Esophagus muscularis mucosa (tissue), 4 donors: ENCODE measurements around the gene TBC1D22A. TPM values are rescaled to one million over a fixed set of nuclear protein-coding genes. Genes with fewer than 3 reads are reported as not detected.

Experiments used
- DNase-seq: peaks from one replicate; pipeline ENCODE4 v3.0.0-alpha.2; 2017; ENCODE audit errors: extremely low spot score
- H3K27ac ChIP-seq, 4 donors: fragments of 200-600 bp; sonication (generic); replicated peaks in 1 of 4; 1 replicate in 3 of 4; 2 replicates in 1 of 4; pipeline ENCODE4 v1.5.1; 2016 to 2019; ENCODE audit warnings: mild to moderate bottlenecking in 1 of 4
- H3K27me3 ChIP-seq, 4 donors: fragments of 200-600 bp; sonication (generic); one replicate each; pipeline versions ENCODE4 v1.5.1 to v1.6.0; 2016 to 2019
- H3K36me3 ChIP-seq, 4 donors: fragments of 200-600 bp; sonication (generic); one replicate each; pipeline ENCODE4 v1.5.1; 2016 to 2019
- H3K4me1 ChIP-seq, 4 donors: fragments of 200-600 bp; sonication (generic); one replicate each; pipeline ENCODE4 v1.5.1; 2016 to 2019
- H3K4me3 ChIP-seq, 4 donors: fragments of 200-600 bp; sonication (generic); 1 replicate in 2 of 4; 2 replicates in 2 of 4; pipeline ENCODE4 v1.5.1; 2016 to 2019; ENCODE audit warnings: mild to moderate bottlenecking in 4 of 4, moderate library complexity in 1 of 4
- H3K9me3 ChIP-seq, 4 donors: fragments of 200-600 bp; sonication (generic); 1 replicate in 3 of 4; 2 replicates in 1 of 4; pipeline ENCODE4 v1.5.1; 2016 to 2019
- CTCF ChIP-seq, 3 experiments: fragments of 200-600 bp in 2 of 3; fragments of 450-650 bp in 1 of 3; sonication (generic) in 2 of 3; IDR thresholded peaks; one replicate each; pipeline ENCODE4 v1.5.1; 2017 to 2019; ENCODE audit warnings: antibody characterized with exemption in 3 of 3, mild to moderate bottlenecking in 2 of 3, moderate library complexity in 1 of 3
- EP300 ChIP-seq: sonication (generic); formaldehyde crosslinking; IDR thresholded peaks from one replicate; pipeline ENCODE4 v1.6.1; 2017; ENCODE audit warnings: antibody characterized with exemption
- POLR2A ChIP-seq: fragments of 450-650 bp; IDR thresholded peaks from one replicate; pipeline ENCODE4 v1.6.1; 2017; ENCODE audit warnings: antibody characterized with exemption, moderate library complexity, mild to moderate bottlenecking, low read depth
- POLR2AphosphoS5 ChIP-seq, 2 donors: sonication (generic); formaldehyde crosslinking; IDR thresholded peaks; one replicate each; pipeline ENCODE4 v1.6.1; 2017; ENCODE audit warnings: antibody characterized with exemption in 2 of 2
- WGBS: methylation state at CpG from one replicate; pipeline ENCODE4 v1.1.5; 2018; 5-methylcytosine and 5-hydroxymethylcytosine counted together
- intact Hi-C: fragments of 100-400 bp; cut with DNase I; formaldehyde crosslinking; loops from one replicate; pipeline ENCODE4 v1.15.1; 2023
- total RNA-seq, 4 donors: library from RNA; depleted of rRNA; stranded (reverse); fragments of >200 nt; gene quantifications; one replicate each; pipeline versions ENCODE4 v1.1.0 to v1.2.1, GENCODE V29; 2016

TBC1D22A gene
- total RNA-seq, 4 donors from 2014 or later: 15.2 to 20.7 (median 18.8) TPM

DNA sequence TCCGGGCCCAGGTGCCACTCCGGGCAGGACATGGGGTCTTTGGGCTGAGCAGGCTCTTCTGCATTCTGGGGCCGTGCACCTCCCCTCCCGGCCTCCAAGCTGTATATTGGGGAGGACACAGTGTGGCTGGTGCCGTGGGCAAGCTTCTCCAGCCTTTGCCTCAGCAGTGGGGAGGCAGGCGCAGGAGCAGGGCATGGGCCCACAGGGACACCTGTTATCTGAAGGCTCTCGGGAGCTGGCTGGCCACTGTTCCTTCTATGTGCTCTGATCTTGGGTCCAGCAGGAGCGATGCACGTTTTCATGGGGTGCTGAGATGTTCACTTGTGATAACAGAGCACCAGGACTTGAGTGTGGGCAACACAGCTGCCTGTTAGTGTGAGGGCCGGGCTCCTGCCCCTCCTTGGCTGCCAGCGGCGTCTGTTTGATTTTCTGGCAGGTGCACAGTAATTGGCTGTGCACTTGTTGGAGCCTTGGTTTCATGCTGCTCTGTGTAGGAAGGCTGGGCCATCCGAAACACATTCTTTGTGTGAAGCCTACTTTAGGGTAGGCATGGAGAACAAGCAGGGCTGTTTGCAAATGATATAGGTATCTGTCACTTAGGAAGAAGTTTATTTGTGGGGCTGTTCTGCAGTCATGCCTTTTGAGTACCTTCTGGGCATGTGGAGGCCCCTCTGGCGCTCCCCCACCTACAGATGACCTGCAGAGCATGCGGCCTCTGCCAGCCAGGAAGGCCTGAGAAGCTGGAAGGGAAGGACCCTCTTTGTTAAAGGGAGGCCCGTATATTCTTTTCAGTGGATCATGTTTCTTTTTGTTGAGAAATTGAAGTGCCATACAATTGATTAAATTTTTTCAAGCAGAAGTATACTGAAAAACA is 201.5 kb downstream of the TBC1D22A start:
- no peak for TF ChIP-seq POLR2AphosphoS5 (IDR thresholded peaks at IDR 0.05)
- no peak for TF ChIP-seq POLR2A
- no peak for TF ChIP-seq EP300
- no peak for TF ChIP-seq CTCF (IDR thresholded peaks at IDR 0.05)
- 95% methylated on average over 11 of the region's 16 CpGs for WGBS
- Histone ChIP-seq H3K27ac (no peak overlapping the region), H3K9me3 (no peaks in the 10 kb centered on the region), H3K36me3 (peaks cover 0 to 5% (median 0%) of the 10 kb centered on the region in 4 donors), H3K4me1 (no peaks in the 10 kb centered on the region), H3K27me3 (no peaks in the 10 kb centered on the region), H3K4me3 (no peak overlapping the region)
- intact Hi-C loops: no loop called here
- no peak for DNase-seq

GRCh38 chr22:46964773-46965550 is 202.5 kb downstream of the TBC1D22A start:
- WGBS: 87% methylated on average over 31 of the region's 31 CpGs
- Histone ChIP-seq H3K4me3 (no peak overlapping the region), H3K27ac (no peak overlapping the region), H3K9me3 (no peaks in the 10 kb centered on the region), H3K36me3 (peaks cover 0 to 5% (median 0%) of the 10 kb centered on the region in 4 donors), H3K4me1 (no peaks in the 10 kb centered on the region), H3K27me3 (no peaks in the 10 kb centered on the region)
- intact Hi-C loops: no loop called here
- DNase-seq: no peak
- TF ChIP-seq POLR2AphosphoS5 (IDR thresholded peaks at IDR 0.05) (no peak), EP300 (no peak), CTCF (IDR thresholded peaks at IDR 0.05) (no peak), POLR2A (no peak)

DNA sequence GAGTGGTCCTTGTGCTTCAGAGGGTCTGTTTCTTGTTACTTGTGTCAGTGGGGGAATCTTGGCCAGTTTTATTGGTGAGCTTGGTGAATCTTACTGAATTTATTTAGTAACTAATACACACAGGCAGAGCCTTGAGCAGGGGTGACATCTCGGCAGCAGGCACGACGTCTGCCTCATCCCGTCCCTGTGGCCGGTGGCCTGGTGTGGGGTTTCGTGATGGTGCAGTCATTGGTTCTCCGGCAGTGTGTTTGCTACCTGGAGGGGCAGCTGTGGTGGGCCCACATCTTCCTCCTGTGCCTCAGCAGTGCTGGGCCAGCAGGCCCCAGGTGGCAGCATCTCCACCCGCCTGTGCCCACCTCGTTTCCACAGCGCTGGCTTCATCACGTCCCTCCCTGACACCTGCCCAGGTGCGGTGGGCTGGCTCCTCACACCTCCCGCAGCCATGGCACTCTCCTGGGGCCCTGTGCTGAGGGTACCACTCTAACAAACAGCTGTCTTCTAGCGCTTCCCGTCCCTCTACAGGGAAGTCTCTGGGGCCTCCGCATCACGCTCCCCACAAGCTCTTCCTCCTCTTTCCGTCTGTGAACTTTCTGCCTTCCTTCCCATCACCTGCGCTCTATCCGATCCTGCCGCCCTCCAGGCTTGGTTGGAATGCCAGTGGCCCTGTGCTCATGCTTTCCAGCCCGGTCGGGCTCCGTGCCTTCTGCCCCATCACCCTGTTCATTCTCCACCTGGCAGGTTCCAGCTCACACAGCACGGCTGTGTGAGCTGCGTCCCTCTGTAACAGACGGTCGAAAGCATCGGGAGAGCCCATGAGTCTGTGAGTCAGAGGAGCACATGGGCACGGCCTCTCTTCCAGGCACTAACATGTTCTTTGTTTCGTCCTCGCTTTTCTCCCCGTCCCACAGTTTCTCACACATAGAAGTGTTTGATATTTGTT is 203.4 kb downstream of the TBC1D22A start:
- TF ChIP-seq POLR2A (no peak), POLR2AphosphoS5 (IDR thresholded peaks at IDR 0.05) (no peak), EP300 (no peak), CTCF (IDR thresholded peaks at IDR 0.05) (no peak)
- intact Hi-C loops: no loop called here
- H3K36me3 ChIP-seq: peaks cover 0 to 5% (median 0%) of the 10 kb centered on the region in 4 donors
- no peak overlapping the region for H3K27ac ChIP-seq
- WGBS: 95% methylated on average over 33 of the region's 33 CpGs
- H3K4me3 ChIP-seq: no peak overlapping the region
- H3K4me1 ChIP-seq: peaks cover 0 to 7% (median 6%) of the 10 kb centered on the region in 4 donors
- no peaks in the 10 kb centered on the region for H3K27me3 ChIP-seq
- no peaks in the 10 kb centered on the region for H3K9me3 ChIP-seq
- no peak for DNase-seq

DNA sequence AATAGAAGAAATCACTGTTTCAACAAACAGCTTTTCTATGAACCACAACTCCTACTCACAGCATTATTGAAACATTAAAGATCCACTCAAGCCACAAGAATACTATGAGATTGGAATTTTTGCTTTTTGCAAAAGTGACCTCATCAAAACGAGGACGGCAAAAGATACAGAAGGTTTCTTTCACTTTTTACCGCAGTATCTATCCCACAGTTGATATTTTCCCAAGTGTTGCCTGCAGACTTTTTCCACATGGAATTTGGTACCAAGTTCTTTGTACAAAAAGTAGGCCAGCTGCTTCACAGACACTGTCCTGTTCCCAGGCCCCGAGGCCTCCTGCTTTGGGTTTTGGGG is 204.0 kb downstream of the TBC1D22A start:
- H3K9me3 ChIP-seq: no peaks in the 10 kb centered on the region
- TF ChIP-seq POLR2AphosphoS5 (IDR thresholded peaks at IDR 0.05) (no peak), EP300 (no peak), POLR2A (no peak), CTCF (IDR thresholded peaks at IDR 0.05) (no peak)
- no peaks in the 10 kb centered on the region for H3K27me3 ChIP-seq
- 79% methylated on average over 4 of the region's 4 CpGs for WGBS
- H3K36me3 ChIP-seq: peaks cover 0 to 5% (median 0%) of the 10 kb centered on the region in 4 donors
- no peak for DNase-seq
- peaks cover 2 to 14% (median 11%) of the 10 kb centered on the region in 4 donors for H3K4me1 ChIP-seq
- H3K27ac ChIP-seq: no peak overlapping the region
- H3K4me3 ChIP-seq: no peak overlapping the region
- intact Hi-C loops: no loop called here
